ENCODE data around the gene MPV17.

GRCh38 chr2:27278010-27278409 lies 44.9 kb downstream of the MPV17 start:
- TF ChIP-seq CTCF (IDR thresholded peaks at IDR 0.05) (no peak), EP300 (IDR thresholded peaks at IDR 0.05) (no peak), POLR2A (IDR thresholded peaks at IDR 0.05) (no peak), POLR2AphosphoS5 (IDR thresholded peaks at IDR 0.05) (no peak)

Data from suprapubic skin (tissue), 4 donors.